Measurements from ENCODE around the gene CCNYL1.
A peak's percentile ranks its signal among the peaks of the same experiment; 100 is the strongest.

CCNYL1 gene

GRCh38 chr2:207768168-207768865, 56.9 kb downstream of the CCNYL1 start:
- DNase-seq = peak; percentile 45

GRCh38 chr2:207768866-207769596, 57.6 kb downstream of the CCNYL1 start:
- DNase-seq = no peak

GRCh38 chr2:207770602-207771404, 59.4 kb downstream of the CCNYL1 start:
- peak; percentile 21 for DNase-seq

GRCh38 chr2:207771421-207771820, 60.0 kb downstream of the CCNYL1 start:
- no peak for DNase-seq

- peak; percentile 33 for DNase-seq
Observed at GRCh38 chr2:207772081-207772843, 60.8 kb downstream of the CCNYL1 start.

- DNase-seq = no peak
Observed at GRCh38 chr2:207772844-207773205, 61.4 kb downstream of the CCNYL1 start.

- no peak for DNase-seq
Observed at GRCh38 chr2:207775473-207775872, 64.0 kb downstream of the CCNYL1 start.

GRCh38 chr2:207777124-207777523, 65.7 kb downstream of the CCNYL1 start:
- DNase-seq = no peak

- no peak for DNase-seq
Observed at GRCh38 chr2:207778298-207778882, 67.0 kb downstream of the CCNYL1 start.

- no peak for DNase-seq
Observed at GRCh38 chr2:207779523-207779922, 68.1 kb downstream of the CCNYL1 start.

GRCh38 chr2:207782238-207783030, 71.0 kb downstream of the CCNYL1 start:
- DNase-seq = no peak

- DNase-seq = no peak
Observed at GRCh38 chr2:207783514-207783913, 72.1 kb downstream of the CCNYL1 start.

GRCh38 chr2:207784898-207785297, 73.5 kb downstream of the CCNYL1 start:
- DNase-seq = no peak

GRCh38 chr2:207787017-207787416, 75.6 kb downstream of the CCNYL1 start:
- DNase-seq = no peak

GRCh38 chr2:207787800-207788199, 76.4 kb downstream of the CCNYL1 start:
- DNase-seq = no peak

- no peak for DNase-seq
Observed at GRCh38 chr2:207790898-207791297, 79.5 kb downstream of the CCNYL1 start.

GRCh38 chr2:207791579-207792243, 80.3 kb downstream of the CCNYL1 start:
- no peak for DNase-seq

- no peak for DNase-seq
Observed at GRCh38 chr2:207792244-207792785, 80.9 kb downstream of the CCNYL1 start.

GRCh38 chr2:207796585-207797350, 85.3 kb downstream of the CCNYL1 start:
- DNase-seq = no peak

GRCh38 chr2:207801259-207801658, 89.8 kb downstream of the CCNYL1 start:
- no peak for DNase-seq

All from activated T-cell treated with anti-CD3 and anti-CD28 coated beads, Interleukin-2, amount 50 U/mL, for 1 hour (primary cell).